HG03457 (cell line): ENCODE data around the gene MLLT10.
"Not testable (repeated sequence)": the region's sequence is repeated elsewhere in the genome, so short reads cannot be mapped to it uniquely, and the experiment has no call there.

Experiments used
- ATAC-seq: cut with Tn5 transposase; IDR thresholded peaks from one replicate; pipeline ENCODE4 v1.9.1; 2021; ENCODE audit warnings: moderate number of reproducible peaks; ENCODE audit not compliant: unreplicated experiment

Gene MLLT10

GRCh38 chr10:21628645-21629044 lies 94.6 kb downstream of the MLLT10 start:
- ATAC-seq, result not testable (repeated sequence)

GRCh38 chr10:21634599-21635365 lies 100.8 kb downstream of the MLLT10 start:
- ATAC-seq, result no peak

- no peak for ATAC-seq
Measured at GRCh38 chr10:21637795-21638194, 103.8 kb downstream of the MLLT10 start.

GRCh38 chr10:21638681-21639080 lies 104.6 kb downstream of the MLLT10 start:
- no peak for ATAC-seq

GRCh38 chr10:21648040-21648439 lies 114.0 kb downstream of the MLLT10 start:
- no peak for ATAC-seq

- no peak for ATAC-seq
Measured at GRCh38 chr10:21649454-21649872, 115.4 kb downstream of the MLLT10 start.

GRCh38 chr10:21650353-21650752 lies 116.3 kb downstream of the MLLT10 start:
- ATAC-seq, result no peak

GRCh38 chr10:21655236-21655635 lies 121.2 kb downstream of the MLLT10 start:
- ATAC-seq, result no peak

- ATAC-seq, result no peak
Measured at GRCh38 chr10:21655687-21656086, 121.7 kb downstream of the MLLT10 start.

- no peak for ATAC-seq
Measured at GRCh38 chr10:21661087-21661486, 127.1 kb downstream of the MLLT10 start.

GRCh38 chr10:21661935-21662334 lies 127.9 kb downstream of the MLLT10 start:
- ATAC-seq, result no peak

GRCh38 chr10:21662635-21663034 lies 128.6 kb downstream of the MLLT10 start:
- ATAC-seq, result no peak

- ATAC-seq, result no peak
Measured at GRCh38 chr10:21668831-21669230, 134.8 kb downstream of the MLLT10 start.

GRCh38 chr10:21670391-21670790 lies 136.4 kb downstream of the MLLT10 start:
- no peak for ATAC-seq

- no peak for ATAC-seq
Measured at GRCh38 chr10:21673668-21674067, 139.6 kb downstream of the MLLT10 start.

GRCh38 chr10:21675157-21675796 lies 141.2 kb downstream of the MLLT10 start:
- no peak for ATAC-seq

- no peak for ATAC-seq
Measured at GRCh38 chr10:21677551-21677950, 143.5 kb downstream of the MLLT10 start.

GRCh38 chr10:21681156-21681555 lies 147.1 kb downstream of the MLLT10 start:
- no peak for ATAC-seq

GRCh38 chr10:21687266-21688008 lies 153.4 kb downstream of the MLLT10 start:
- no peak for ATAC-seq

GRCh38 chr10:21688009-21688332 lies 153.9 kb downstream of the MLLT10 start:
- ATAC-seq, result no peak

GRCh38 chr10:21688870-21689269 lies 154.8 kb downstream of the MLLT10 start:
- no peak for ATAC-seq

- ATAC-seq, result no peak
Measured at GRCh38 chr10:21689881-21690280, 155.8 kb downstream of the MLLT10 start.
